GM18951 (cell line): Measurements from ENCODE around the gene STOM.

Experiments used
- POLR2A ChIP-seq: IDR thresholded peaks from 4 replicates; pipeline ENCODE4 v1.6.1; 2011; ENCODE audit warnings: mild to moderate bottlenecking; ENCODE audit not compliant: insufficient read length, insufficient read depth; ENCODE audit errors: extremely low read depth
- in situ Hi-C: fragments of 300-500 bp; cut with MboI; formaldehyde crosslinking; loops from one replicate; pipeline ENCODE4 v1.12.0; 2022; ENCODE audit warnings: low sequenced_read_pairs, mixed read lengths, inconsistent platforms; ENCODE audit not compliant: unreplicated experiment

STOM gene

DNA sequence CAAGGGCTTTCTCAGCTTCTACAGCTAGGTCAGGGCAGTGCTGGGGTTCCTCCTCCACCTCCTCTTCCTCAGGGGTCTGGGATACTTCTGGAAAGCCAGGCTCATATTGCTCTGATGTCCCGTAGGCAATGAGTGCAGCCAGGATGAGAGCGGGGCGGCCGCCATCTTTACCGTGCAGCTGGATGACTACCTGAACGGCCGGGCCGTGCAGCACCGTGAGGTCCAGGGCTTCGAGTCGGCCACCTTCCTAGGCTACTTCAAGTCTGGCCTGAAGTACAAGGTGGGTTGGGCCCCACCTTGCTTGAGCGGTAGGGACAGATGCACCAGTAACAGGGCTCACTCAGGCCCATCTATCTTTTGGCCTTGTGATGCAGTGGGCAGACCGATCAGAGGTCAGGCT, 67.3 kb downstream of the STOM start:
- in situ Hi-C loops: no loop called here
- TF ChIP-seq POLR2A: no peak

DNA sequence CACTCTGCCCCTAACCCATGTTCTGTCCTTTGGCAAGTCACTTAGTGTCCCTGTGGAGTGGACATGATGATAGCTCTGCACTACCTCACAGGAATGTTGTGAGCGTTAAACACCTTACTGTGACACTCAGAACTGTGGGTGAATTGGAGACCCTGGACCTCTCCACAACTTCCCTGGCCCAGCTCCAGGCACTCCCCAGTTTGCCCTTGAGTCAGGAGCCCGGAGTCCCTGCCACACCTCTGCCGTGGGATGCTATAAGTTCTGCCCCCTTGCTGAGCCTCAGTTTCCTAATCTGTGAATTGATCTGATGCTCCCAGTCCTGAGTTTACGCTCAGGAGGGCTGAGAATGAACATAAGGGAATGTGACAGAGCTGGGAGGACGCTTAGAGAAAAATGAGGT, 67.7 kb downstream of the STOM start:
- in situ Hi-C loops: no loop called here
- no peak for TF ChIP-seq POLR2A

DNA sequence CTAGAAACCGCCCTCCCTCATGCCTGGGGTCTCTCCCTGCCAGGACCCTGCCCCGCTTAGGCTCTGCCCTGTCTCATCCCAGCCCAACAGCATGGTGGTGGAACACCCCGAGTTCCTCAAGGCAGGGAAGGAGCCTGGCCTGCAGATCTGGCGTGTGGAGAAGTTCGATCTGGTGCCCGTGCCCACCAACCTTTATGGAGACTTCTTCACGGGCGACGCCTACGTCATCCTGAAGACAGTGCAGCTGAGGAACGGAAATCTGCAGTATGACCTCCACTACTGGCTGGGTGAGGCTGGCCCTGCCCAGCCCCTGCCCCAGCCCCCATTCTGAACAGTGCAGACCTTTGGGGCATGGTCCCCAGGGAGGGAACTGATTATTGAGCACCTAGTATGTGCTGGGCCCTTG, 68.2 kb downstream of the STOM start:
- in situ Hi-C loops: no loop called here

DNA sequence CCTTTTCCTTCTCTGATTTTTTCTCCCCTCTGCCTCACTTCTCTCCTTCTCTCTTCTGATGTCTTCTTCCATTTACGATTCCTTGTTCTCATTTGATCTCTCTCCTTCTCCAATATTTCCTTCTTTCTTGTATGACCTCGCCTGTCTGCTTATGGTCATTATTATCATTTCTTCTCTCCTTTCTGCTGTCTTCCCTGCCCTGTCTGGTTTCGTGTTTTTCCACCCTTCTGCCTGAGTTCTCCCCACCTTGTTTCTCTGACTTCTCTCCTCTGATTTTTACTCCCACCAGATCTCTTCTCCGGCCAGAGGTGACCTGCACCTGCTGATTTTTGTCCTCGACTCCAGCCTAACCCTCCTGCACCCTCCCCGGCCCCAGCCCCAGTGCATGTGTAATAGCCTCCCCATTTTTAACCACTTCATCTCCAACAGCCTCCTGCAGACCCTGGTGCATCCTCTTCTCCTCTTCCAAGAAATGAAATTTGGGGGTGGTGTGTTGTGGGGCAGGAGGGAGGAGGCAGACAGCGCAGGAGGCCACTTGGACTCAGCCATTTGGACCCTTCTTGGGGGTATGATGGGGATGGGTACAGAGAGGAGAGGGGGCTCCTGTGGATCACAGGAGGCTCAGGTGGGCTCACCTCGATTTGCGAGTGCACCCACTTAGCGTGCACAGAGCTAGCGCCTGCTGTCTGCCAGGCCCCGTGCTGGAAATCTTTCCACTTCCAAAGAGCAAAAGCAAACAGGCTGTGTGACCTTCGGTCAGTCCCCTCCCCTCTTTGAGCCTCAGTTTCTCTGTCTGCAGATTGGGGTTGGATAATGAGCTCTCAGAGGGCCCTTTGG, 69.5 kb downstream of the STOM start:
- no peak for TF ChIP-seq POLR2A
- in situ Hi-C loops: no loop called here

More for the DNA sequence above, 68.2 kb downstream of the STOM start:
- TF ChIP-seq POLR2A: no peak

DNA sequence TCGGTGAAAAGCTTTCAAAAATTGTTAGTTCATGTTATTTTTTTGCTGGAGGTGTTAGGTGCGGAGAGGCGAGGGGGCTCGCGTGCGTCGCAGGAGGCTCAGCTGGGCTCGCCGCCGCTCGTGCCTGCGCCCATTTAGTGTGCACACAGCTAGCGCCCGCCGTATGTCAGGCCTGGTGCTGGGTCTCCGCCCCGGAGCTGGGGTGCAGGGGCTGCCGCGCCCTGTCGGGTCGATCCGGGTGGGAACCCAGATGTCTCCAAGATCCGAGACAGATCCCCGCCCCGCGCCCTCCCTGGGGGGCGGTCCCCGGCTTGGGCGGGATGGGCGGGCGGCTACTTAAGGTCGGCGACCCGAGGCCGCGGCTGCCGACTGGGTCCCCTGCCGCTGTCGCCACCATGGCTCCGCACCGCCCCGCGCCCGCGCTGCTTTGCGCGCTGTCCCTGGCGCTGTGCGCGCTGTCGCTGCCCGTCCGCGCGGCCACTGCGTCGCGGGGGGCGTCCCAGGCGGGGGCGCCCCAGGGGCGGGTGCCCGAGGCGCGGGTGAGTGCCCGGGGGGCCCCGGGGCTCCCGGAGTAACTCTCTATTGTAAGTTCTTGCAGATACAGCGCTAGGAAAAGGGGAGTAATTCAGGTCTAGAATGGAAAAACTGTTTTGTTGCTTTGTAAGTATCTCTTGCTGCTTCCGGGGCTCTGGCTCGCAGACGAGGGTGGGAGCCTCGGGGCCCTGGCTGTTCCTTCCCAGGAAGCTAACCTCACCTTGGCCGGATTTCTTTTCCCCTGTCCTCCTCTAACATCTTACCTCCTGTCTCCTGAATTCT, 70.4 kb downstream of the STOM start:
- in situ Hi-C loops: no loop called here
- TF ChIP-seq POLR2A: no peak

DNA sequence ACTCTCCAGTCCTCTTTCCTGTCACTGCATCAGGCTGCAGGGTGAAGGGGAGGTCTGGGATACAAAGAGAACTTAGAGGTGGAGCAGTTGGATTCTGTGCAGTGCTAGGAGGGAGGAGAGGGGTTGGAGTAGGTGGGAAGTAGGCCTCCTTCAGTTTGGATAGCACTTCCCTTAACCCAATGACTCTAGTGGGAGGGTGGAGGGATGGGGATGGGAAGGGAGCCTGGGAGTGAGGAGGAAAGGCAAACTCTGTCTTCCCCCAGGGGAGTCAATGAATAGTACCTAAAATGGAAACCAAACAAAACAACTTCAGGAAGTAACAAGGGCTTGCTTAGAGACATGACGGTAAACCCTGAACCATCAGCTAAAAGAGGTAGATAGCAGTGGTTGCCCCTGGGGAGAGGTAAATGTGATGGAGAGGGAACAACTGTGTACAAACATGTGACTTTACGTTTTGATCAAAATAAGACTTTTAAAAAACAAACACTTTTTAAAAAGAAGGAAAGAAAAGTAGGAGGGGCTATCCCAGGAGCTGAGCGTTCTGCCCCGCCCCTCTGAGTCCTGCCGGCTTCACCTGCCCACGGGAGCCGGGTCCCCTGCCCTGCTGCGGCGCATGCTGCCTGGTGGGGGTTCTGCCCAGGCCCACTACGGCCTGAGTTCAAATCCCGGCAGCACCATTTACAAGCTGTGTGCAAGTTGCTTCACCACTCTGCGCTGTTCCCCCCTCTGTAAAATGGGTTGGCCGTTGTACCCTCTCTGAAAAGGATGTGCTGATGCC, 71.2 kb downstream of the STOM start:
- no peak for TF ChIP-seq POLR2A
- in situ Hi-C loops: no loop called here

DNA sequence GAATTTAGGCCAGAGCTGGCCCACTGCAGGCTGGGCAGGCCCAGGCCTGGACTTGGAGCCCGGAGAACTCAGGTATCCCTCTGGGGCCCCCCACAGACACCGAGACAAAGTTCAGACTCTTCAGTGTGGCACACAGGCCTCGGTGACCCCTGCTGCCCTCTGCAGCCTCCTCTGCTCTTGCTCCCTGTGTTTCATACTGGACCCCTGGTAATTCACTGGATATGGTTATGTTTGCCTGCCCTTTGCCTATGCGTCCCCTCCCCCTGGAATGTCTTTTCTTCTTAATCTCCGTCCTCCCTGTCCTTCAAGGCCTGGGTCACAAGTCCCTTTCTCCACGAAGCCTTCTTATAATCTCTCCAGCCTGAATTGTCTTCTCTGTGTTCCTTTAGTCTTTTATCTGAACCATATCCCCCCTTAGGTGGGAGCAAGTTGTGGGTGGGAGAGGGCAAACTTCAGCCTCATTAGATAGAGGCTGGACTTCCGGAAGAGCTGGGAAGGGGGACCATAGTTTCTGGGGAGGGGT, 72.0 kb downstream of the STOM start:
- in situ Hi-C loops: no loop called here

DNA sequence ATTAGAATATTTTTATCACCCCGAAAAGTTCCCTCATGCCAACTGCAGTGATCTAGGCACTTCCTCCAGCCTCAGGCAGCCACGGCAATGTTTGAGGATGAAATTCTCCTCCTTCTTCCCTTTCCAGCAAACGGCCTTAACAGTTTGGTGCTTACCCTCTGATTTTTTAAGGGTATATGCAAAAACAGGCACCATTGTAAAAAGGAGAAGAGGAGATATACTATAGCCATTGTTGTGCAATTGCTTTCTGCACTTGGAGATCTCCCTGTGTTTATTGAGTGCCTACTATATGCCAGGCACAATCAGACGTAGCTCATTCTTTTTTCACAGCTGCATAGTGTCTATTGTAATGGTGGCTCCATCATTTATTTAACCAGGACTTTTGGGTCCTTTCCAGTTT, 72.7 kb downstream of the STOM start:
- in situ Hi-C loops: no loop called here
- no peak for TF ChIP-seq POLR2A

More for the DNA sequence above, 72.0 kb downstream of the STOM start:
- no peak for TF ChIP-seq POLR2A

DNA sequence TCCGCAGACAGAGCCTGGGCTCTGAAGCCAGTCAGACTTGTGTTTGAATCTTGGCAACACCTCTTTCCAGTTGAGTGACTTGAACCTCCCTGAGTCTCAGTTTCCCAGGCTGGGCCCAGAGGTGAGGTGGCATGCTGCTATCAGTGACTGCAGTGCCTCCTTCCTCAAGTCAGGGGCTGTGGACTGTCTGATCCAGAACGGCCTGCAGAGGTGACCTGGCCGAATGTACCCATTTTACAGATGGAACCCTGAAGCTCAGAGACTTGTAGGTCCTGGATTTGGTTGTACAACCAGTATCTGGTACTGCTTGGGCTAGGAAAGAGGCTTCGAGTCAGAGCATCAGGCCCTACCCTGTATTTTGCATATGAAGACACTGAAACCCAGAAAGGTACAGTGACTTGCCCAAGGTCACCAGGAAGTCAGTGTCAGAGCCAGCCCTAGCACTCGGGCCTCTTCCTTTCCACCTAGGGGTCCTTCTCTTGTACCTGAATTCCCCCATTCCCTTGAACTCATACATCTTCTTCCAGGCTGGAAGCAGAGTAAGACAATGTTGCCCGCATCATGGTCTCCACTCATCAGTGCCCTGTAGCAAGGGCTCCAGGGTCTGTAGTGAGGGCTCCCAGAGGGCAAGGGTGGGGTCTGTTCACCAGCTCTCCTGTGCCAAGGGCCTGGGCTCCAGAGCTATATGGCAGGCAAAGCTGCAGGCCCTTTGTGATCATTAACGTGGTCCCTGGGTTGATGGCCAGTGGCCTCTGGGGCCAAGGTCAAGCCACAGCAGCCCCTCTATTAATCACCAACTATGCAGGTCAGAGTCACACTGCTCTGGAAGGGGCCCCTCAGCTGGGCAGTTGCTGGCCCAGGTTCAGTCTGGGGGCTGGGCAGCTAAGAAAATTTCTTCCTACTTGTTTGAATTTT, 73.6 kb downstream of the STOM start:
- in situ Hi-C loops: no loop called here
- no peak for TF ChIP-seq POLR2A

DNA sequence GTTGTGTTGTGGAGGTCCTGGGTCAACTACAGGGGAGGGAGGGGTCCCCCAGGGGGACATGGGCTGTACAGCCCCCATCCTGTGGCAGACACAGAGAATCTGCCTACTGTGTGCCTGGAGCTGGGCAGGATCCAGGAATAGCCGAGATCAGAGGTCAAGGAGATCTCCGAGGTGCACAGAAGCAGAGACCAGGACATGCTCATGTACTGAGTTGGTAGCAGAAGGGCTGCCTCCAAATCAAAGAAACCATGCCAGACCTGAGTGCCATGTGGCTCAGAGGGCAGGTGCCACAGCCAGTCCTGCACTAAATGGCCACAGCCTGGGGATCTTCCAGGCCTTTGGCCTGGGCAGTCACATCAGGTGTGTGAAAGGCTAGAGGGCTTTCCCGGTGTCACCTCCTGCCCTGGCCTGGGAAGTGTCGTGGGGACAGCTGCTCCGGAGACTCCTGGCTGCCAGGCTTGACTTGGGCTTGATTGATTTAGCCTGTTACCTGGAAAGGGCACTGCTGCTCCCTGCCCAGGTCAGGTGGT, 74.3 kb downstream of the STOM start:
- in situ Hi-C loops: no loop called here

DNA sequence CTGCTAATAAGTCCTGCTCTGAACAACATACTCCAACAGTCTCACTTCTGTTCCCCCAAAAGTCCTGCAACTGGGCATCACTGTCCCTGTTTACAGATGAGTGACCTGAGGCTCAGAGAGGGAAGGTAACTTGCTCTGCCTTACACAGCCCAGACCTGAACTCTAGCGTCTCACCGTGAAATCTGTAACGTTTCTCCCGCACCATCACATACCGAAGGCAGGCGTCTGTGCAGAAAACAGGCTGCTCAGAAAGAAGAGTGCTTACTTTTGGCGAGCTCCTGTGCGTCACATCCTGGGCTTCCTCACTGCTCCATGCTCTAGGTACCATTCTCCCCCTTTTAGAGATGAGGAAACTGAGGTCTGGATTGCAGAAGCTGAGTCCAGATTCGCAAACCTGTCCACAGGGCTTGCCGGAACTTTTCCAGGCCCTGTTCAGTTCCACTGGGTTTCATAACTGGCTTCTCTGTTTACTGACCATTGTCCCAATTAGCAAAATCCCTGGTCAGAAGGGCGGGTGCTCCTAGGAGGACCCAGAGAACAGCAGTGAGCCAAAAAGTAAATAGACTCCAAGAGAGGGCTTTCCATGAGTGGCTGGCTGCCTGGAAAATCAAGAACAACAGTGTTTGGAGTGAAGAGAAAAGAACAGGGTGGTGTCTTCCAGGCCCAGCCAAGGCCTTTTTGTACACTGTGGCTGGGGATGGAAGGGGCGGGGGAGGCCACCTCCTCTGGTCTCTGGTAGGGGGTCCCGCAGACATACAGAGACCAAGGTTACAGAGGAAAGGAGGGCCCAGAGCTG, 75.0 kb downstream of the STOM start:
- in situ Hi-C loops: no loop called here
- TF ChIP-seq POLR2A: no peak

More for the DNA sequence above, 74.3 kb downstream of the STOM start:
- TF ChIP-seq POLR2A: no peak

DNA sequence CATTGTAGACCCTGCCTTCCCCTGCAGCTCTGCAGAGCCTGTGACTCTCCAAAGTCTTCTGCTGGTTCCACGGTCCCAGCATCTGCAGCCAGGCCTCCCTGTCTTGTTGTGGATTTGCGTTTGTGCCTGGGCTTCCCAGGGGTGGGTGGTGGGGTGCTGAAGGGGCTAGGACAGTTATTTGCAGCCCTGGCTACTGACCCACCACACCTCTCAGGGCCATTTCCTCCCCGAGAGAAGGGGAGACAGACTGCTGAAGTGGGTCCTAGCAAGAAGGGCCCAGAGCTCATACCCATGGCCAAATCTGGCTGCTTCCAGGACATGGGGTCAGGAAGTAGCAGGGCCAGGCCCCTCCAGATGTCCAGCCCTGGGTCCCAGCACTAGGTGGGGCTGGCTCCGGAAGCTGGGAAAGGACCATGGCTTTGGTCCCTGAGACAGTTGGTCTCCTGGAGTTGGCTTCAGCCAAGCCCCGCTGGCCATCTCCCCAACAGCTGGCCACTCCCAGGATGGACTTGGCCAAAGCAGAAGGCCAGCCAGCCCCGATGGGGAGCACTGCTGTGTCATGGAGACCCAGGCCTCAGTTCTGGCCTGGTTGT, 75.8 kb downstream of the STOM start:
- TF ChIP-seq POLR2A: no peak
- in situ Hi-C loops: no loop called here
